Parietal lobe (tissue), 2 donors: ENCODE data around the gene FRG2. TPM values are rescaled to one million over a fixed set of nuclear protein-coding genes. Genes with fewer than 3 reads are reported as not detected.

Source experiments
- small RNA-seq: library from RNA; depleted of rRNA; stranded (forward); fragments of <200 nt; gene quantifications from one replicate; pipeline ENCODE3, GENCODE V24; 2014; ENCODE audit warnings: low replicate concordance
- total RNA-seq: library from RNA; depleted of rRNA; stranded (reverse); fragments of >200 nt; gene quantifications from one replicate; pipeline ENCODE4 v1.2.3, GENCODE V29; 2014

The FRG2 gene
- not detected for total RNA-seq

DNA sequence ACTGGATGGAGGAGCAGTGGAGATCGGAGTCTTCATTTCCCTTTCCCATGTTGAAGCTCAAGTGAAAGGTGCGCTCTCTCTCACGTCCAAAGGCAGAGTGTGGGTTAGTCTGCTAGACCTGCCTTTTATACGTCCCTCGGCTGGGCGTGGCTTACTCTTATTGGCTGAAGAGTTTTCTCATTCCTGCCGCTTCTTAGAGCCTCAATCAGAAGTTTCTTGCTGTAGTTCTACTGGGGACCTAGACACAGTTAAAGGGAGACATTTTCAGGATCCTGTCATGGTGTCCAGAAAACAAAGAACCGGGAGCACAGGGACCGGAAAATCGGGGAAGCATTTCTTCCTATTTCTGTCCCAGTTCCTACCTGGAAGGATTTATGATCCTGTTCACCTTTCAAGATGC lies at the start of gene FRG2:
Gene FRG2 (minus strand): TSS at position 101 of the 400 bp plus-strand sequence. CDS start 52 bp downstream, at position 49.

DNA sequence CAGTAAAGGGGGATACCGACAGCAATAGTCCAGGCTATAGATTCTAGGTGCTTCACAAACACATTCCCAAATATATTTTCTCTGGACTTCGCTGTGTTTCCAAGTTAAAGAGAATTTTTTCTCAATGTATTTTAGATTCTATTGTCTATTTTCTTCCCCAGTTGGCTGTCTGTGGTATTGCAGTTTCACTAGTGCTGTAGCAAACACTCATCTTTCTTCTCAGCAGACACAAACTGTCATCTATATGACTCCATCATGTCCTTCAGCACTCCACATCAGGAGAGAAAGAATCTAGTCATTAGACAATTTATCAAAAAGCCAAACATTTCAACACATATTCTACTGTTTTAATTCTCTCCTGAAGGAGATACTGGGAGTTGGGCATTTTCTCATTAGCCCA lies 37.3 kb upstream of the FRG2 start, which contains the start of gene DBET:
Gene DBET (plus strand): TSS at position 161 of the 400 bp plus-strand sequence.

Small RNA genes lying within 50 kb of the gene (small RNA-seq; reads per million reads assigned to genes)
- gene RNA5SP174 (0.09 reads per million), gene RNA5SP175 (0.09 reads per million)

Other genes with a start within 250 kb of the FRG2 start
- 25.7 TPM for gene FRG1, start 86.4 kb downstream of the FRG2 start, total RNA-seq
- not detected for gene DBET, start 37.2 kb upstream of the FRG2 start, total RNA-seq
- gene DUX4, start 146.5 kb upstream of the FRG2 start, total RNA-seq = not detected